HUDEP-2 (cell line): ENCODE results near the gene SLC1A4.
"Not testable (repeated sequence)": the region's sequence is repeated elsewhere in the genome, so short reads cannot be mapped to it uniquely, and the experiment has no call there.

Experiments
- DNase-seq, 76 experiments: peaks; one replicate each; lab custom pipeline; 2025; ENCODE audit not compliant: unreplicated experiment in 76 of 76; lab: John Stamatoyannopoulos, UW

The SLC1A4 gene

DNA sequence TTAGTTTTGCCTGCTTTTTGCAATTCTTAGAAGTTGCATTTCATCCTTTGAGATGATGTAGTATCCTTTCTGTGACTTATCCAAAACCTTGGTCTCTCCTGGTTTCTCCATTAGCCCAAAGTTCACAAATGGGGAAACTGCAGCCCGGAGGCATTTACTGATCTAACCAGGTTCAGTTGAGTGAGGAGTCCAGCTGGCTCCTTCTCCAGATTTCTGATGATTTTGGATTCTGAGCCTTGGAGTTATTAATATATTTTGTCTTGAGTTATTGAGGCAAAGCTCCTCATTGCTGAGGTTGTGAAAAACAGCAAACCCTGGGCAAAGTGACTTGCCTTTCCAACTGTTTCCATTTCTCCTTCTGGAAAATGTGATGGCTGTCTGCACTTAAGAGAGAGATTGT is 1.7 kb downstream of the SLC1A4 start:
- no peak for DNase-seq

DNA sequence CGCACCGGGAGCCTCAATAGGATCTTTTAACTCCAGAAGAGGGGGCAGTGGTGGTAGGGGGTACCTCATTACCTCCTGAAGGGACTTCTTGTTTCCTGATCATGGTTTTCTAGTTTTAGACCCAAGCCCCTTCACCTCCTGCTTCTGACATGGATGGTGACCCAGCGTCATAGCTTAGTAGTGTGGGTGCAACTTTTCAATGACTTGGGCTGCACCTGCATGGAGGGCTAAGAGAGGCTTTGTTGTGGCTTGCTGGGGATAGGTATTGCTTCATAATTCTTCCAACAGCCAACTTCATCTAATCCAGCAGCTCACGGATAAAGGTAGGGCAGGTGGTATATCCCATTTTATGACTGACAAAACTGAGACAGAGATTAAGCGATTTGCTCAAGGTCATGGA is 3.0 kb downstream of the SLC1A4 start:
- DNase-seq: no peak

DNA sequence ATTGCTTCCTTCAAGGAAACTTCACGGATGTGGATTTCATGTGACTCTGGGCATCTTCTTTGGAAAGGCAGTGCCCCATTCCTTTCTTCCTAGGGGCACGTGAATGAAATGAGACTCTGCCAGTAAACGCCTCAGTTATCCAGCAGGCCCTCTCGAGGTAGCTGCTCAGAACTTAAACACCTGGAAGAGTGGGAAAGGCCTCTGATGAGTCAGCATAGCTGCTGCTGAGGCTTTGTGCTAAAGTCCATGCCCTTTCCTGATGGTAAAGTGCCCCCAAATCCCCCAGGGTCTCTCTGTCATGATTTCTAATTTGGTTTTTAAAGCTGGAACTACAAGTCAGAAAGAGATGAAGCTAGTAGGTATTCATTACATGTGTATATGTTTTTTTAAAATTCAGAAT is 3.8 kb downstream of the SLC1A4 start:
- DNase-seq: no peak

DNA sequence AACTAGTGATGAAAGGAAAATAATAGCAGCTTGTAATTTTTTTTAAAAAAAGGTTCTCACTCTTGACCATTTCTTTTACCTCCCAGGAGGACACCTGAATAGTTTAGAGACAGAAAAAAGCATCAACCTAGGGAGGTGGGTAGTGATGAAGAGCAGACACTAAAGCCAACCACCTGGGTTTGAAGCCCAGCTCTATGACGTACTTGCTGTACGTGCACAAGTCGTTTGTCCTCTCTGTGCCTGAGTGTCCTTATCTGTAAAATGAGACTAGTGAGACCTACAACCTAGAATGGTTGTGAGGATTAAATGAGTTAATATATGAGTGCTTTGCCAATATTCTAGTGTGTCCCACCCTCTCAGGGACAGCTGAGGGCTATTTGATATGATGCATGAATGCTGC is 5.8 kb downstream of the SLC1A4 start:
- no peak for DNase-seq

DNA sequence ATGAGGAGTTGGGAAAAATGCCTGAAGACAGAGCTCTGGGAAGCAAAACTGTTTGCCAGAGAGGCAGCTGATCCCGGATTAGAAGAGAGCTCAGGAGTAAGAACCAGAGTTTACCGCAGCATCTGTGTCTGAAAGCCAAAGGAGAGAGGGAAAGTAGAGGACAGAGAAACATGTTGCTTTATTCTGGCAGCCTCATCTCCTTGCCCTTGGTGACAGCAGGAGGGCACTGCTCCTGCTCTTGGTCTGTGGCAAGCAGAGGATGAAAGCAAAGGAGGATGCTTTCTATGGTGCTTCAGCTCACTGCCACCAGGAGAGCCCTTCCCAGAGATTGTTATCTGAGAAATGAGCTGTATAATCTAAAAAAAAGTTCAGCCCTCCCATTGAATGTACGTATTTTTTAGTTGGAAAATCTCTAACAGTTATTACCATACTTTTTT is 7.7 kb downstream of the SLC1A4 start:
- DNase-seq: no peak

DNA sequence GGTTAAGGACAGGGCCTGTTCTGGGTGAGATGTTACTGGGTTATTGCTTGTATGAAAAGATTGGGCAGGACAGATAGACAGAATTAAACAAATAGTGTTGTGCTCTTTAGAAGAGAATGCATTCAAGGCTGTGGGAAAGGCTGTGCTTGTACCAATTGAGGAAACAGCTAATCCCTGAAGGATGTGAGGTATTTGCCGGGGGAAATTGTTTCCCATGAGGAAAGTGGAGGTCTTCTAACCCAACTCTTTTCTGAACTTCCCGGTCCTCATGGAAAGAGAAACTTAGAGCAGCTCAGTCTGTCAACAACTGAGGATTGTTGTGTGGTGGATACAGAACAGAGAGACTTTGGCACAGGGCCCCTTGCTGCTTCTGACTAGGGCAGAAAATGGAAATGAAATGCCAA is 9.5 kb downstream of the SLC1A4 start:
- DNase-seq: no peak

DNA sequence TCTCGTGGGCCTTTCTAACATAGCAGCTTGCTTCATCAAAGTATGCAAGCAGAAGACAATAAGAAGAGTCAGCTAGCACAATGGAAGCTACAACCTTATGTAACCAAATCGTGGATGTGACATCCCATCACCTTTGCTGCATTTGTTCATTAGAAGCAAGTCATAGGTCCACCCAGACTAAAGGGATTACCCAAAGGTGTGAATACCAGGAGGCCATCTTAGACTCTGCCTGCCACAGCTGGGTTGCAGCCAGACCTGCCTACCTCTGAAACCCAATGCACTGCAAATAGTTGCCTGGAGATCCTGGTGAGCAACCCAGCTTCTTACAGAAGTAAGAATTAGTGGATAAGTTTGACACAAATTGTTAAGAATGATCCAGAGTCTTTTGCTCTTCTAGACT is 10.6 kb downstream of the SLC1A4 start:
- DNase-seq: no peak

DNA sequence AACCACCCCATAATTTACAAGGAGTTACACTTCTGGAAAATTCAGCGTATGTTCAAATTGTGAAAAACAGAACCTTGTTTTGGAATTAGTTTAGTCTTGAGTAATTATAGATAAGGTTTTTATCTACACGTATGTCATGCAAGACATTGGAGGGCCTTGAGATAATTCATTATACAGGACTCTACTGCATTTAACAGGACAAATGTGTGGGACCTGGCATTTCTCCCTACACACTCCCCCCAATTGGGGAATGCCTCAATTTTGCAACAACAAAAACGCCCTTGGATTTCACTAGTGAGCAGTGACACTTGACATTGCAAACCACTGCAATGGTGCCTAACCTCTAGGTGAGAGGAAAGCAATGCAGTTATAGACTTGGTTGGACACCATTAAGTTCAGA is 11.4 kb downstream of the SLC1A4 start:
- no peak for DNase-seq

DNA sequence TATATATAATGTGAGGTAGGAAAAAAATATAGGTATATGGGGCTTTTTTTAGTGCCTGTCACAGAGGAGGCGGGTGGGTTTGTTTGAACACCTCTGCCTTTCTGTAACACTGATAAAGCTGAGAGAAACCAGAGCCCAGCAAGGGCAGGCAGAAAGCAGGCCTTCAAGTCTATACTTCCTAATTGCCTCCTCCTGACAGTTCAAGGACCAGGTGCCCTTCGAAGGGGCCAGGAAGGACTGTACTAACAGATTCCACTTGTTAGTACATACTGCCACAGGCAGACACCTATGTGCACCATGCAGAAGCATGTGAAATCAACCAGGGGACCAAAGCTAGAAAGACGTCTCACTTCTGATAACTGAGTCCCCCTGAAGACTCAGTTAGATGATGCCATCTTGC is 13.8 kb downstream of the SLC1A4 start:
- DNase-seq: no peak

DNA sequence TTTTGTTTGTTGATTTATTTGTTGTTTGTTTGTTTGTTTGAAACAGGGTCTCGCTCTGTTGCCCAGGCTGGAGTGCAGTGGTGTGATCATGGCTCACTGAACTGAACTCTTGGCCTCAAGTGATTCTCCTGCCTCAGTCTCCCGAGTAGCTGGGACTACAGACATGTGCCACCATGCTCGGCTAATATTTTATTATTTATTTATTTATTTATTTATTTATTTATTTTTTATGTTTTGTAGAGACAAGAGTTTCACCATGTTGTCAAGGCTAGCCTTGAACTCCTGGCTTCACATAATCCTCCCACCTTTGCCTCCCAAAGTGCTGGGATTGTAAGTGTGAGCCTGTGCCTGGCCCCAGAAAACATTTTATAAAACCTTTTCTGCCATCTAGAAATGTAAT is 15.0 kb downstream of the SLC1A4 start:
- DNase-seq: not testable (repeated sequence)

DNA sequence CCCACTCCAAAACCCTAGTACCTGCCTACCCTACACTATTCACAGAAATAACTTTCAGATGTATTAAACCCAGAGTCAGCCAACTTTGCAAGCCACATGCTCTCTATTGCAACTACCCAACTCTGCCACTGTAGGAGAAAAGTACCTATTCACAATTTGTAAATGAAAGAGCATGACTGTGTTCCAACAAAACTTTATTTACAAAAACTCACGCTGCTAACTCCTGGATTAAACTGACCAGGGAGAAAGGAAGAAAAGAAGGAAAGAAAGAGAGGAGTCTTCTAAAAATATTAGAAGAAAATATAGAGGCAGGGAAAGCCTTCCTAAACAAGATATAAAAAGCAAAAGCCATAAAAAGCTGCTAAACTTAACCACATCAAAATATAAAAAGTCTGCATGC is 24.6 kb downstream of the SLC1A4 start:
- DNase-seq: no peak

DNA sequence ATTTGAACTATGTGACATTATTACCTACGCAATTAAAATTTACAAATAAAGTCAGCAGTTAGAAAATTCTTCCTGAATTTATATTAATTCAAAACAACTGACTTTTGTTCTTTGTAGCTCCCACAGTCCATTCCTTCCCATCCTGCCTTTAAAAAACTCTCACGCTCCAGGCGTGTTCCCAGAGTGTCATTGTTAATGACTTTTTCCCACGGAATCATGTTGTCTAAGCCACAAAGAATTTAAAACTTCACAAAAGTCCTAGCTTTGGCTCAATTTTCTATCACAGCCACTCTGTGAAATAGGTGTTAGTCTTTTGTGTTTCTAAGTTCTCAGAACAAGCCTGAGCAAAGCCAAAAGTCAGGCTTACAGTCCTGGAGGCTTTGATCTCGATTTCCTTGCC is 26.5 kb downstream of the SLC1A4 start:
- DNase-seq: no peak

DNA sequence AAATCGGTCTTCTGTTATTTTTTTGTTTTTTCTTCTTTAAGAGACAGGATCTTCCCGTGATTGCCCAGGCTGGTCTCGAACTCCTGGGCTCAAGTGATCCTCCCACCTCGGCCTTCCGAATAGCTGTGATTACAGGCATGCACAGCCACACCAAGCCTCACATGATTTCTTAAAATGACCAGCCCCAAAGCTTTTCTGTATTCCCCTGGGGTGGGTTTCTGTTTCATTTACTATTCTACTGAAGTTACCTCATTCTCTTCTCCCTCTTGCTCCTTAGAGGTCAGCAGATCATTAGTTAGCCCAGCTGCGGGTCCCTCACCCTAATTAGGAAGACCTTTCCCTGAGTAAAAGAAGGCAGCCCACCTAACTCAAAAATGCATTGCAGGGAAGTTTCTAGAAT is 27.6 kb downstream of the SLC1A4 start:
- DNase-seq: no peak

DNA sequence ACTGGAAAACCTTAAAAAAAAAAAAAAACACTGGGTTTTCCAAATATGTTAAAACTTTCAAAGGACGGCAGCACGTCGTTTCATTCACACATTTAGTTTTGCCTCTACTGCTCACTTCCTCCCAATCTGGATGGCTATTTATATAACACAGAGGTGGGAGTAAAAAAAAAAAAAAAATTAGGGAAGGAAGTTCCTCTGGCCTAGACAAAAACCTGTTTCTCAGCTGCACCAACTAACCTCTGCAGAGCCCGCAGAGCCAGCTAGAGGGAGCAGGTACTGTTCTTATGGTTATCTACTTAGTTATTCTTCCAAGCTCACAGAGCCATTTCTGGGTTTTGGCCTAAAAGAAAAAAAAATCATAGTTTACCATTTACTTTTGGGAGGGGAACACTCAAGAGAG is 28.1 kb downstream of the SLC1A4 start:
- DNase-seq: peak in 3 of 76 experiments; percentile 2 to 9 (median 3)

DNA sequence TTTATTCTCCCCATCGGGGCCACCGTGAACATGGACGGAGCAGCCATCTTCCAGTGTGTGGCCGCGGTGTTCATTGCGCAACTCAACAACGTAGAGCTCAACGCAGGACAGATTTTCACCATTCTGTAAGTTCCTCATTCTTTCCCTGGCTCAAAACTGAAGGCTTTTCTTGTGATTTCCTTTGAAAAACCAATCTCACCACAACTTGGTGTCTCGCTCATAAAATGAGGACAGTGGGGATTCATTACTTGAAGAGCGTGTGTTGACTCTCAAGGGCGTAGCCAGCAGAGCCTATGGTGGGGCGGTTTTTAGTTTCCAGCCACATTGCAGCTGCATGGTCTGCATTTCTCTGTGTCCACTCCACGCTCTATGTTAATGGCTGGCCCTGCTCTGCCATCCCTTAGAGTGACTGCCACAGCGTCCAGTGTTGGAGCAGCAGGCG is 29.0 kb downstream of the SLC1A4 start:
- DNase-seq: no peak

DNA sequence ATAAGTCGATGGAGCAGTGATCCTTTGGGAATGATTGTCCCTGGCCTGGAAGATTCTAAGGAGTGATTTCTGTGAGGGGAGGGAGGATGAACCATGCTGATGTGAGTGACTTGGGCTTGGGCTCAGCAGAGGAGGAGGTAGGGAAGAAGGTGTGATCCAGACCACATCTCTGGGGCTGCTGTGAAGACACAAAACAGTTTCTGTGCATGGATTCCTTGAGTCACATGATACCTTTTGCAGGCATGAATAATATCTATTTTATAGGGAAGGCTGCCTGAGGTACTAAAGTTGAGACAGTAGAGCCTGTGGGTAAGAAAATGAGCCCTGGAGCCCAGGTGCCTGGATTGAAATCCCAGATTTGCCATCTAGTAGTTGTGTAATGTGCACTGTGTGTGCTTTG is 29.8 kb downstream of the SLC1A4 start:
- DNase-seq: no peak

DNA sequence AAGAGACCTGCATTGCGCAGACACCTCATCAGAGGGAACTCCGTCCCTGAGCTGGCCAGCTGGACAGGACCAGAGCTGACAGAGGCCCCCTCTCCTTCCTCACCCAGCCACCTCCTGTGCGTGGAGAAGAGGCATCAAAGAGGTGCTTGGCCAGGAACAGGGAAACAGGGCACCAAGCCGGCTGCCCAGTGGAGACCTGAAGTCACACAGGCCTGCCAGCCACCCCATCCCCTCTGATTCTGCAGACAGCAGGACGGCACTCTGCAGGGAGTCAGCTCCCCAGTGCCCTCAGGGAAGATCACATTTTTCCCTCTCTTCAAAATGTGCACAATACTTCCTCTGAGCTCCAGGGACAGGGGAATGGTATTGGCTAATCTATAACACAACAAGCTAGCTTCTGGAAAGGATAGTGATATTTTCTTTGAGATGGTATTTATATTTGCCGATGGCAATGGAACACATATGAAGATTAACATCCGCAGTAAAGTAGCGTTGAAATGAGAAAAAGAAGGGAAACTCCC is 30.5 kb downstream of the SLC1A4 start:
- DNase-seq: no peak

DNA sequence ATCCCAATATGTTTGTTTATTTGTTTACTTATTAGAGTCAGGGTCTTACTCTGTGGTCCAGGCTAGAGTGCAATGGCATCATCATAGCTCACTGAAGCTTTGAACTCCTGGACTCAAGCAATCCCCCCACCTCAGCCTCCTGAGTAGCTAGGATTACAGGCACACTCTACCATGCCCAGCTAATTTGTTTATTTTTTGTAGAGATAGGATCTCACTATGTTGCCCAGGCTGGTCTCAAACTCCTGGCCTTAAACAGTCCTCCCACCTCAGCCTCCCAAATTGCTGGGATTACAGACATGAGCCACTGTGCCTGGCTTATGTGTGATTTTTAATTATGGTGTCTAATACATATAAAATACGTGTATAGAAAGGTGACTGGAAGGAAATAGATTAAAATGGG is 31.1 kb downstream of the SLC1A4 start:
- not testable (repeated sequence) for DNase-seq

DNA sequence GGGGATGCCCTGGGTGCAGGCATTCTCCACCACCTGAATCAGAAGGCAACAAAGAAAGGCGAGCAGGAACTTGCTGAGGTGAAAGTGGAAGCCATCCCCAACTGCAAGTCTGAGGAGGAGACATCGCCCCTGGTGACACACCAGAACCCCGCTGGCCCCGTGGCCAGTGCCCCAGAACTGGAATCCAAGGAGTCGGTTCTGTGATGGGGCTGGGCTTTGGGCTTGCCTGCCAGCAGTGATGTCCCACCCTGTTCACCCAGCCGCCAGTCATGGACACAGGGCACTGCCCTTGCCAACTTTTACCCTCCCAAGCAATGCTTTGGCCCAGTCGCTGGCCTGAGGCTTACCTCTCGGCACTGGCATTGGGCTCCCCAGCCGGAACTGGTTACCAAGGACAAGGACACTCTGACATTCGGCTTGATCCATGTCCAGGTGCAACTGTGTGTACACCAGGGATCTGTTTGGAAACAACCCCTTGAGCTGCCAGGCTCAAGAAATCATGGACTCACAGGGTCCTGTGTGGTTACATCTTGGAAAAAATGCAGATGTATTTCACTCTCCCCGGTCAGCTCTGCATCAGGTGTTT is 31.8 kb downstream of the SLC1A4 start:
- DNase-seq: peak in 1 of 76 experiments; percentile 7

DNA sequence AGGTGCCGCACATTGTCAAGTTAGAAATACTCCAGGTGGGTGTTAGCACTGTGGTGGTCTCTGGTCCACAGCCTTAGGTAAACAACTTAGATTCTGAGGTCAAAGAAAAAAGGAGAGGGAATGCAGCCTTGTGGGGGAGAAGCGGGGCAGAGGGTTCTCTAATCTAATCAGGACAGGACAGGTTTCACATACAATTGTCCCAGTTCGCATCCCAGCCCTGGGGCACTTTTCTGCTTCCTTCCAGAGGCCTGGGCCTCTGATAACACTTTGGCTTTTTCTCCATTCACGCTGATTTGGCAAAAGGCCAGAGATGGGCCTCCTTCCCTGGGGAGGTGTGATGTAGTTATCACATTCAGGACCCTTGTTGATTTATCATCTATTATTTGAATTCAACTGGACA is 32.5 kb downstream of the SLC1A4 start:
- DNase-seq: peak in 73 of 76 experiments; percentile 21 to 90 (median 68)

DNA sequence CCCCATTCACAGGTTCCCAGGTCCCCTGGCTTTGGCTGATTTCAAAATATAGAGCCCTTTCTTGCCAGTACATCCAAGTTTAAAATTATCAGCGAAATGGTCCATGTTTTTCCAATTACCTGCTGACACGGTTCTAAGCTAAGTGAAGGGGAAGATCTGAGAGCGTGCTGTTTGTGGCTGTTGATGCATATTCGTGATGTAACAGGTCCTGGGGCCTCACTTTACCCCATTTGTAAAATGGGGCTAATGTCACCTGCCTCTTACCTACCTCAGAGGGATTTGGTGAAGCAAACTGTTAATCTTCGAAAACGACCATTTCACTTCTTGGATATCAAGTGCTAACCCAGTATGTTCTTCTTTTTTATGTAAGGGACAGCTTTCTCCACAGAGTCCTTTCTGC is 33.0 kb downstream of the SLC1A4 start:
- DNase-seq: no peak

DNA sequence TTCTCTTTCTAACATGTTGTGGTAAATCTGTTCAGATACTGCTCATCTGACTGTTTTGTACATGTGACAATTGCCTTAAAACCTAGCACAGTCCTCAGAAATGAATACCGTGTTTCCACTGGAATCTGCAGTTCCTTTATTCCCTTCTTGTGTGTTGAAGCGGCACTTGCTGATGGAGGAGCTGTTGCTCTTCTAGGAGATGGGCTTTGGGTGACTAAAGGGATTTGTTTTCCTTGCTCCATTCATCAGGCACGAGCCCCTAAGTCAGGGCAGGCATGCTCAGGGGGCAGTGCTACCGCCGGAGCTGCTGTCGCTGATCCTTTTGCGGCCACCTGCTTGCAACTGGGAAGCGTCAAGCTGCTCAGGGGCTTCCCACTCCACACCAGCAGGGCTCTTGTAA is 34.5 kb downstream of the SLC1A4 start:
- DNase-seq: no peak
